ENCODE data around the gene KCNJ10.
"Not testable (repeated sequence)": the region's sequence is repeated elsewhere in the genome, so short reads cannot be mapped to it uniquely, and the experiment has no call there.

The KCNJ10 gene

GRCh38 chr1:160069460-160070231 is at the start of gene KCNJ10:
Gene KCNJ10 (minus strand): TSS chr1:160070160. CDS start chr1:160042532, 27,628 bp downstream.
- DNase-seq: no peak

GRCh38 chr1:160118928-160119327 is 49.0 kb upstream of the KCNJ10 start:
- DNase-seq: no peak

GRCh38 chr1:160117709-160118183 is 47.8 kb upstream of the KCNJ10 start:
- no peak for DNase-seq

- no peak for DNase-seq
Measured at GRCh38 chr1:160117300-160117699, 47.3 kb upstream of the KCNJ10 start.

GRCh38 chr1:160116283-160117147 is 46.6 kb upstream of the KCNJ10 start:
- no peak for DNase-seq

- DNase-seq: no peak
Measured at GRCh38 chr1:160115545-160116282, 45.8 kb upstream of the KCNJ10 start, which contains the start of gene ATP1A2. Gene ATP1A2 (plus strand): TSS chr1:160115759. CDS start chr1:160115862, 103 bp downstream.

- DNase-seq: no peak
Measured at GRCh38 chr1:160114085-160114484, 44.1 kb upstream of the KCNJ10 start.

GRCh38 chr1:160113407-160113806 is 43.4 kb upstream of the KCNJ10 start:
- no peak for DNase-seq

GRCh38 chr1:160112357-160112756 is 42.4 kb upstream of the KCNJ10 start:
- DNase-seq: no peak

- not testable (repeated sequence) for DNase-seq
Measured at GRCh38 chr1:160111462-160111861, 41.5 kb upstream of the KCNJ10 start.

GRCh38 chr1:160109686-160110085 is 39.7 kb upstream of the KCNJ10 start:
- DNase-seq: no peak

GRCh38 chr1:160108888-160109662 is 39.1 kb upstream of the KCNJ10 start:
- DNase-seq: peak; percentile 26 to 48

GRCh38 chr1:160107512-160107911 is 37.6 kb upstream of the KCNJ10 start:
- no peak for DNase-seq

- DNase-seq: no peak
Measured at GRCh38 chr1:160105155-160105554, 35.2 kb upstream of the KCNJ10 start.

GRCh38 chr1:160104486-160104885 is 34.5 kb upstream of the KCNJ10 start:
- no peak for DNase-seq

GRCh38 chr1:160103658-160104408 is 33.9 kb upstream of the KCNJ10 start:
- no peak for DNase-seq

- no peak for DNase-seq
Measured at GRCh38 chr1:160101717-160102522, 32.0 kb upstream of the KCNJ10 start.

- DNase-seq: peak; percentile 79
Measured at GRCh38 chr1:160101037-160101716, 31.2 kb upstream of the KCNJ10 start.

GRCh38 chr1:160099716-160100375 is 29.9 kb upstream of the KCNJ10 start:
- DNase-seq: no peak

All from stimulated activated CD4-positive, alpha-beta T cell treated with anti-CD3 and anti-CD28 coated beads, Interleukin-2, amount 100 ng/mL, for 24 hours (primary cell).